ENCODE measurements around the gene LIG1.

LIG1 gene

DNA sequence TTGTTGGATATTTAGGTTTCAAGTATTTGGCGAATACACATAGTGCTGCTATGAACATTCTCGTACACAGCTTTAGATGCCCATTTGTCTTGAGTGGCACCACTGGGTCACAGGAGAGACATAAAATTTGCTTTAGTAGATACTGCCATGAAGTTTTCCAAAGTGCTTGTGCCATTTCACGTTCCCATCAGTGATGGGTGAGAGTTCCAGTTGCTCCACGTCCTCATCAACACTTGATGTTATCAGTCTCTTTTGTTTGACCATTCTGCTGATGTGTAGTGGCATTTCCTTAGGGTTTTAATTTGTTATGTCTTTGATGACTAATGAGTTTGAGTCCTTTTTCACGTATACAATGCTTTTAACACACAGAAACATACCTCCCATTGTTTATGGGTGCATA, 11.4 kb upstream of the LIG1 start:
- no peak for DNase-seq

DNA sequence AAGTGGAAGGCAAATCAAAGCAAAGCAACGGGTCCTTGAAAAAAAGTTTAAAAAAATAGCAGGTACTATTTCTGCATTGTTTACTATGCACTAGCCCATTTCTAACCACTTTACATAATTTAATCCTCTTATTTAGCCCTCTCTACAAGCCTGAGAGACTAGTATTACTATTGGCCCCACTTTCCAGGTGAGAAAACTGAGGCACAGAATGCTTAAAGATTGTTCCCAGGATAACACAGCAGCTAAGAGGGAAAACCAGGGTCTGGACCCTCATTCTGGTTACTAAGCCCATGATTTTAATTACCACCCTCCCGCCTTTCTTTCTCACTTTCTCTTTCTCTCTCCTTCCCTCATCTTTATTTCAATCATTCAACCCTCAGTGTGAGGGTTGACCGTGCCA, 6.1 kb upstream of the LIG1 start:
- DNase-seq, result no peak

DNA sequence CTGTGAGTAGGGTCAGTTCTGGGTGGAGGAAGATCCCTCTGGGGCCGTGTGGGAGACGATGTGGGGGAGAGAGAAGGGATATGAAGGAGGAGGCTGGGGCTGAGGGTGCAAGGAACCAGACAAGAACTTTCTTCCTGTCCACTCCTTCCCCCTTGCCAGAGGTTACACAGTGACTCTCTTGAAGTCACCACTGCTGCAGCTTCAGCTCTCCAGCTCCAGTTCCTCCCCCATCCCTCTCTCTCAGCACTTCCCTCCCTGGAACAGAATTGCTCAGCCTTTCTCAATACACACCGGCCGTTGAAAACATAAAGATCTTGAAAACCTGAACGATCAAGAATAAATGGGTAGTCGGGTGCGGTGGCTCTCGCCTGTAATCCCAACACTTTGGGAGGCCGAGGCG, 5.4 kb upstream of the LIG1 start:
- no peak for DNase-seq

DNA sequence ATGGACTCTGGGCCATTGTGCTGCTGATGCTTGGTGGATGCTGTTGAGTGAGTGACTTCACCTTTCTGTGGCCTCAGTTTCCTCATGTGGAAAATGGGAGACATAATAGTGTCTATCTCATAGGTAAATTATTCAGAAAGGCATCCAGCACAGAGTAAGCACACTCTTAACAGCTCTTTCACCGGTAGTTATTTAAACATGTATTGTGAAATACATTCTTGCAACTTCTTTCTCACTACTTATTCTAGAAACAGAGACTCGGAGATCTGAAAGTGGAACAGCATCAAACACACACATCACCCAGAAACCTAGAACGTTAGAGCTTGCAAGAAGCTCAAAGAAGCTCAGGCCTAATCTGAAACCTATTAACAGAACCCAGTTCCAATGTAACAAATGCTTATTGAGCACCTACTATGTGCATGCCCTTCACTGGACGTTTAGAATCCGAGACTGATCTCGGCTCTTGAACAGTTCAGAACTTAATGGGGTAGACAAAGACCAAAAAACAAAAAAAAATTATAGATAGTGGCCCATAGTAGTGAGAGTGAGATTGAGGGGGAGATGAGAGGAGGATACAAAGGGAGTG, 4.4 kb upstream of the LIG1 start:
- DNase-seq, result no peak

DNA sequence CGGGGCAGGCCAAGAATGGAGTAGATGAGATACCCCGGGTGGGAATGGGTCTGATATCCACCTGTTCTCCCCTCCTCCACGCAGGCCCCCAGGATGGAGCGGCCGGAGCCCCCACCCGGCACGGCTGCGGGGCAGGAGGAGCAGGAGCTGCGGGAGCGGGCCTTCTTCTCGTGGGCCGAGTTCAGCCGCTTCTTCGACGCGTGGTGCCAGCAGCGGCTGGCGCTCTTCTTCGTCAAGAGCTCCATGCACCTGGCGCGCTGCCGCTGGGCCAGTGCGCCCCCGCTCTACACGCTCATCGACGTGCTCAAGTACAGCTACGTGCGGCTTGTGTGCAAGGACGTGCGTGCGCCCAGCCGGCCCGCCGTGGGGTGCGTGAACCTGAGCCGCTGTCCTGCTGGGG, 1.6 kb upstream of the LIG1 start:
- no peak for DNase-seq

DNA sequence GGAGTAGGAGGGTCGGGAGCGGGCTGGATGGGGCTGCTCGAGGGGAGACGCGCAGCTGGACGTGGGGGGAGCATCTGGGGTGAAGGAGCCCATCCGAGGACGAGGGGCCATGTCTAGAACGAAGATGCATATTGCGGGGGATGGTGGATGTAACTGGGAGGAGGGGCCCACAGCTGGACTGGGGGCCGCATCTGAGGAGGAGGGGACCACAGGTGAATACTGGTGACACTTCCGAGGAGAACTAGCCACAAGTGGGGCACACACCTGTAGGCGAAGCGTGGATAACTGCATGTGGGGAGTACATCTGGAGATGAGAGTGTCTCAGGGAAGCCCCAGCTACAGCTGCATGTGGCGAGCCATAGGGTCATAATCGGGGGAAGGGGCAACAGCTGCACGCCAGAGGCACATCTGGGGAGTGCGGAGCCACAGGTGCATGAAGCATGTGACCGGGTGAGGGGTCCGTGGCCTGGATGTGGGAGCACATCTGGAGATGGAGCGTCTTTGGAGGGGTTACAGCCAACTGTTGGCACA, 738 bp upstream of the LIG1 start:
- no peak for DNase-seq

DNA sequence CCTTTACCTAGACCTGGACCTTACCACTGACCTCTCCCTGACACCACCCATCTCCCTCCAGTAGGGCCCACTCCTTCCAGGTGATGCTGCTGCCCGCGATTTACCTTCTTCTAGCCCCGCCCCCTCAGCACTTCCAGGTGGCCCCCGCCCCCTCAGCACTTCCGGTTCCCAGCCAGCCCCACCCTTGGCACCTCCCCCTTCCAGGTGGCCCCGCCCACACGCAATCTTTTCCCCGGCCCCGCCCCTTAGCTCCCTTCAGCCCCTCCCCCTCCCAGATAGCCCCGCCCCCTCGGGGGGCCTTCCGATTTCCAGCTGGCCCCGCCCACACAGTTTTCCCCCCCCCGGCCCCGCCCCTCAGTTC, 586 bp downstream of the LIG1 start:
- DNase-seq, result no peak

DNA sequence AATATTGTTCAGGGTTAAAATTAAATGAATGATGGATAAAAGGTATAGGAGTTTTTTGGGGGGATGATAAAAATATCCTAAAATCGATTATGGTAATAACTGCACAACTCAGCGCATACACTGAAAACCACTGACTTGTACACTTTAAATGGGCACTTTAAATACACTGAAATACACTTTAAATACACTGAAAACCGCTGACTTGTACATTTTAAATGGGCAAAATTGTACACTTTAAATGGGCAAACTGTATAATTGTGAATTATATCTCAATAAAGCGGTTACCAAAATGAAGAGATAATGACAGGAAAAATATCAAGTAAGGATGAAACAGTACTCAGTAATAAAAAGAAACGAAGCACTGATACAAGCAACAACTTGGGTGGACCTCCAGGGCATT, 1.5 kb downstream of the LIG1 start:
- DNase-seq, result no peak

DNA sequence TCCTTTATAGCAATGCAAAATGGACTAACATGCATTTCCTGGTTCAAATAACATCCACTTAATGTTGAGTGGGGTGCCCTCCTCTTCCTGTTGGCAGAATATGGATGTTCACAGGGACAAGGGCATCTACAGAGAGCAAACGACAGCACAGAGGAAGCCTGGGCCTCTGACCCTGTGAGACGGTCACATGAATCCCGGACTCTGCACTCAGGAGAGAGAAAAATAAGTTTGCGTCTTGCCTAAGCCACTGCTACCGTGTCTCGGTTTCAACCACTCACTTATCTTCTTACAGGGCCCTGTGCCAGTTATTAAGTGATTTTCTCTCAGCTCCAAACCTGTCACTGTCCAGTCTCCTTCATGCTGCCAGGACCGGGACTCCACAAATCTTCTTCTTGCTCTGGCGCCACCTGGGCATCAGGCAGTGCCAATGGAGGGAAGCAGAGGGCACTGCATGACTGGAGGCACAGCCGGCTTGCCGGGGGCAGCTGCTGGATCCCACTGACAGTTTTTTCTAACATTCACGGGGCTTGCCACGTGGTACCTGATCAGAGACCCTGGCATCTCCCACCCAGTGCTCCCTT, 11.8 kb downstream of the LIG1 start:
- no peak for DNase-seq

DNA sequence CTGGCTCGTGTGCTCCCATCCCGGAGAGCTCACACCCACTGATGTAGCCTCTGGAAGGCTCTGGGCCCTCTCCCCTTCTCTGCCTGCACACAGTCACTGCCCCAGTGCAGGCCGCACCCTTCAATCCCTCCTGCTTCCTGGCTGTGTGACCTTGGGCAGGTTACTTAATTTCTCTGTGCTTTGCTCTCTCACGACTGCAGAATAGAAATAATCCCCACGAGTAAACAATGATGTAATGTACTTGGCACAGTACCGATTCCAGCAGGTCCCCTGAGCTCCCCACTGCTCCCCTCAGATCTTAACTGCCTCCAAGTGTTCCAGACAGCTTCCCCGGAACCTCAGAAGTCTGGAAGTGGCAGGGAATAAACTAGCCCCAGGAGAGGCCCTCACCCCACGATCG, 16.1 kb downstream of the LIG1 start:
- no peak for DNase-seq

DNA sequence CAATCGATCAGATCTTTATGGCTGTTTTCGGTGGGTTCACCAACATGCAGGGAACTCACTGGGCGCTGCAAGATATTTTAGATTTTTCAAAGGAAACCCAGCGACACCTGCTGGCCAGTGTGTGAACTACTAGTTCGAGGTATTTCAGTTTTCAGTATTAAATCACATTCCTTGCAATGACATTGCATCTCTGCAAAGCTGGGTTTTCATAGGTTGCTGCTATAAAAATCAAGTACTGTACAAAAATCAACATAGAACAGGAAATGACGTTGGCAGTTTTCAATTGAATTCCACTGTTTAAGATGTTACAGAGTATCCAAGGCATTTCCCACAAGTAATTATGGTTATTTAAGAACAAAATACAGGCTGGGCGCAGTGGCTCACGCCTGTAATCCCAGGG, 17.6 kb downstream of the LIG1 start:
- DNase-seq, result peak in 1 of 2 experiments; percentile 50

DNA sequence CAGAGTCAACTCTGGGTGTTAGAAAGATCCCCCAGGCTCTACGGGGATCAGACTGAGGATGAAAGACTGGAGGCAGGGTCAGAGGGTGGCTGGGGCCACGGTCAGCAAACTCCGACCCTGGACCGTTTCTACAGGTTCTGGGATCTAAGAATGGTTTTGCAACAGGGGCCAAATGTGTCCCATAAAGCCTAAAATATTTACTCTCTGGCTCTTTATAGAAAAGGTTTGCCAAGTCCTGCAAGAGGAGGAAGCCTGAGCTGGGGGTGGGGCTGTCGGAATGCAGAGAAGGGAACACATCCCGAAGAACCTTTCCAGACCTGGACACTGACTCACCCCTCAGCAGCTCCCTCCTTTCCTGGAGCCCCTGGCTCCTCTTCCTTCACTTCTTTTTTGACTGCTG, 20.7 kb downstream of the LIG1 start:
- no peak for DNase-seq

DNA sequence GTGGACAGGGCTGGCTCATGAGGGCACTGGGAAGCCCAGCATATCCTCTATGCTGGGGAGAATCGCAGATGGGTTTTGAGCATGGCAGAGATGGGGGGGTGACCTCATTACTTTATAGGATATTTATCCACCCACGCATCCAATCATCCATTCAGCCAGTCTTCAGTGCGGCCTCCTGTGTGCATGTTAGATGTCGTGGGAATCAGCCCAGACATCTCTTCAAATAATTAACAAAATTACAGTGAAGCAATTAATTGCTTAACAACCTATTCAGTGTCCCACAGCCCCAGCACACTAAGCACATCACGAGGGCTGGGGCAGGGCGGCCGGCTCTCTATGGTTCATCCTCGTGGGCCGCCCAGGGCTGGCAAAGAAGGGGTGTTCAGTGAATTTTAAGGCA, 21.6 kb downstream of the LIG1 start:
- no peak for DNase-seq

DNA sequence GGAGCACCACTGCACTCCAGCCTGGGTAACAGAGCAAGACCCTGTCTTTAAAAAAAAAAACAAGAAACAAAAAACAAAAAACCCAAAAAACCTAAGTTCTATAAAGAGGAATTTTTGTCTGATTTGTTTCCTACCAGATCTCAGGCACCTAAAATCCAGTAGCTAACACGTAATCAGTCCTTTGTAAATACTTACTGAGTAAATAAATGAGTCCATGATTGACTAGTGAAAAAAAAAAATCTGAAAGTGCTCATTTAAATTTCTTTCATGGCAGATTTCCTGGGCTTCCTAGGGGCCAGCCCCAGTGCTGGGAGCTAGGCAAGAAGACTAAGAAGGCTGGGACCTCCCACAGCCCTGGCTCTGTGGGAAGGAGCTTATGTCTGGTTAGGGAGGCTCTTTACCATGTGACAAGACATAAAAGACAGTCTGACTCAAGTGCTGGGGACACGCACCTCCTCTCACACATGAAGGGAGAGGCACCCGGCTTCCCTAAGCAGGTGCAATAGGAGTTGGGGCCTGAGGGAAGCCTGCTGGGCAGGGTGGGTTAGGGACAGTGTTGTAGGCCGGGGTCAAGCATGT, 22.5 kb downstream of the LIG1 start:
- DNase-seq, result no peak

DNA sequence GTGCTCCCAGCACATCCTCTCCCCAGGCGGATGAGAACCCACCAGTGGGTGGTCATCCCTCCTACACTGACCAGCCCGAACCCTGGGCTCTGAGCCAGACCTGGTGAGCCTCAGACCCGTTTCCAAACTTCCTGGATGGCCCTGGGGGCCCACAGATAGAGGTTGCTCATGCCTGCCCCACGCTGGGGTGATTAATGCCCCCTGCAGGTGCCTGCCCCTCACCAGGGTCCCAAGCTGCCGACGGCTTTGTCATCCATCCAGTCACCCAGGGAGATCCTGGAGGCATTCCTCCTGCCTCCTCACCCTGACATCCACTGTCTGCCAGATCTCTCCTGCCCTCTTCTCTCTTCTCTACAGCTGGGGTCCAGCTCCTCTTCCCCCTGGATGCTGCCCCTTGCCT, 31.1 kb downstream of the LIG1 start:
- DNase-seq, result no peak

DNA sequence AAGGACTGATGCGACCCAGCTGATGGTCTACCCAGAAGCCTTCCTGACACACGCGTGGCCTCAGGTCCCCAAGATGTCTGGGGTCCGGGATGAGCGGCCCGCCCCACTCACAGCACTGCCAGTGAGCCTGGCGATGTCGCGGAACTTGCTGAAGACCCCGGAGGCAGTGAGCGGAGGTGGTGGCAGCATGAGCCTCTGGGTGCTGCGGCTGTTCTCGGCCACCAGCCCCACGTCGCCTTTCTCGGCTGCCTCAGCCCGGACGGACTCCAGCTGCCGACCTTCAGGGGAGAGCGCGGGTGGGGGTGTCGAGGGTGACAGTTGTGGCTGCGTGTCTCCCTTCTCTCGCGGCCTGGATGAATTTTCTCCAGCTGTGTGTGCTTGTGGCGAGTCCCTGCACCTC, 32.7 kb downstream of the LIG1 start:
- no peak for DNase-seq

DNA sequence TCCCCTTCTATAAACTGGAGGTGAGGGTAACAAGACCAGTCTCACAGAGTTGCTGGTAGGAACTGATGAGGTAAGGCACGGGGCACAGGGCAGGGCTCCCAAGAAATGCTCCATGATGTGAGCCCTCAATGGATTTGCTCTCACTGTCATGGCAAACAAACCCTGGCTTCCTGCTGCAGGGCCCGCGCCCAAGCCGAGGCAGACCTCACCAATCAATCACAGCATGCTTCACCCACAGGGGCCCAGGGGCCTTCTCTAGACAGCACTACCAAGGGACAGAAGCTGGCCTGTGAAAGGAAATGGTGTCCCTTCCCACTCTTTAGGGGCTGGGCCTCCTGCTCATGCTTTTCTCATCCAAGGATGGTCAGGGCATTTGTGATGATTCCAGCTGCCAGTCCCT, 33.6 kb downstream of the LIG1 start:
- no peak for DNase-seq

DNA sequence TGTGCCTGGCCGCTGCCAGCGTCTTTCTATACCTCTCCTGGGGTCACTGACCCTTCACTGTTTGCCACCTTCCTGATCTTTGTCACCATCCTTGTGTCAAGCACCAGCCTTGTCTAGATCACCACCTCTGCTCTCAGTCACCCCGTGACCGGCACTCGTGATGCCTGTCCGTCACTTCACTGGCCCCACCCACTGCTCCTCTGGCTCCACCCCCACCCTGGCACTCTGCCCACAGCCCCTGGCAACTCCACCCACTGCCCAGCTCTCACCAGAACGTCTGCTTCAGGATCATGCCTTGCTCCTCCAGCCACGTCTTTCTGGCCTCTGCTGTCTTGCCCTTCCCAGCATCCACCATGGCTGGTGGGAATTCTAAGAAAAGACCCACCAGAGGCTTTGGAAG, 34.7 kb downstream of the LIG1 start:
- DNase-seq, result no peak

DNA sequence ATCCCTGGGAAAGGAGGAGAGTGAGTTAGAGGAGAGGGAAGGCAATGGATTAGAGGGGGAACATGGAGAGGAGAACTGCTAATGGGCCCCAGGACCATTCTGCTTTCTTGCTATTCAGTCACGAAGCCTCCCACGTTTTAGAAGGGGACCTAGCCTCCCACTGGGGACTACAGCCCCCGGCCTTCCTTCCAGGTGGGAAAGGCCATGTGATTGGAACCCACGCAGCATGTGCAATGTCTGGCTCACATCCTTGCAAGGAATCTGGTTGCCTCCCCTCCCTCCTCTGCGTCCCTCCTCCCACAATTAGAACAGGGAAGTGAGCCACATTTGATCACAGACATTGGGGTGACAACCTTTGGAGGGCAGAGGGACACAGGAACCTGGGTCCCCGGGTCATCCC, 37.0 kb downstream of the LIG1 start:
- DNase-seq, result no peak

DNA sequence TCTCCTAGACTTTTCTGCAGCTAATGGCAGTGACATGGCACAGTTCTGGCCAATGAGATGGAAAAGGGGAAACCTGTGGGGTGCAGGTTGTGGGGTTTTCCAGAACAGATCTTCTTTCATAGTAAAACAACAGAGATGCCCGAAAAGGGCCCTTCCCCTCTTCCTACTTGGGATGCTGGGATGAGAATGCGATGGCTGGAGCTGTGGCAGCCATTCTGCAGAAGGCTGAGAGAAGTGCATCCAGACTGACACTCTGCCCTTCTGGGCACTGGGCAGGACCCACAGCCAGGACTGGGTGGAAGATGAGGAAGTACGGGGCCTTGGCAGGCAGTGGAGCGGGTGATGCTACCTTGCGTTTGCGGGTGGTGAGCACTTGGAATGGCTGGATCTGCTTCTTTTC, 42.6 kb downstream of the LIG1 start:
- no peak for DNase-seq

DNA sequence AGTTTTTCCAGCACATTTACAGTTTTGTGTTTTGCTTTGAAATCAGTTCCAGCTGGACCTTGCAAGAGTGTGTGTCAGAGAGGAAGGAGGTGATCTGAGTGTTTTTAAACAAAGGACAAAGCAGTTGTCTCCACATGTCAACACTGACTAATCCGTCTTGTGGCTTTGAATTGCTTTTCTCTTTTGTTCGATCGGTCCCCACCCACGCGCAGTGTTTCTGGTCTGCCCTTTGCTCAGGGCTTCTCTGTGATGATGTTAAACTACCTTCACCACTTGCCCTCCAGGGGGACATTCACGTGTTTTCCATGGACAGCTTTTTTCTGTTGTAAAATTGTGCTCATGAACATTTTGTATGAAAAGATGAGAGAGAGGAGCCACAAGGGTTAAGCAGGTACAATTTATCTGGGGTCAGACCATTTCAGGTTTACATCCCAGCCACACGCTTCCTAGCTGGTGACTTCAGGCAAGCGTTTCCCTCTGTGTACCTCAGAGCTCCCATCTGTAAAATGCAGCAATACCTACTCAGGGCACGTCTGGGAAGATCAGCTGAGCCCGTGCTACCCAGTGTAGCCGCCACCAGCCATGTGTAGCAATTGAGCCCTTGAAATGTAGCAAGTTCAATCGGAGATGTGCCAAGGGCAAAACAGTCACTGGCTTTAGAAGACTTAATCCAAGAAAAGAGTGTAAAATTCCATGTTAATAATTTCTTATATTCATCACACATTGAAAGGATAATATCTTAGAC, 46.1 kb downstream of the LIG1 start:
- no peak for DNase-seq

DNA sequence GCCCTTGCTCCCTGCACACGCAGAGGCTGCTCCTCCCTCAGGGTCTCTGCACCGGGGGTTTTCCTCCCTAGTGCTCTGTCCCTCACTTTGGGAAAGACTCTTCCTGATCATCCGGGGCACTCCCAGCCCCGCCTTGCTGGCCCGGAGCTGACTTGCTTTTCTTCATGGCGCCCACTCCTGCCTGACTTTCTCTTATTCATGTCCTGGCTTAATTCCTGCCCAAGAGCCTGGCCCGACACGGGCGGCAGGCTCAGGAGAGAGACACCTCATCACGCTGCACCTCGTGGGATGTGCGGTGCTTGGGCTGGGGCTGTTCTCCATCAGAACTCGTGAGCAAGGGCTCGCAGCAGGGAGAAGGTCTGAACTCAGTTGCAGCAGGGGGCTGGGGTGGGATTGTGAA, 47.7 kb downstream of the LIG1 start:
- no peak for DNase-seq

DNA sequence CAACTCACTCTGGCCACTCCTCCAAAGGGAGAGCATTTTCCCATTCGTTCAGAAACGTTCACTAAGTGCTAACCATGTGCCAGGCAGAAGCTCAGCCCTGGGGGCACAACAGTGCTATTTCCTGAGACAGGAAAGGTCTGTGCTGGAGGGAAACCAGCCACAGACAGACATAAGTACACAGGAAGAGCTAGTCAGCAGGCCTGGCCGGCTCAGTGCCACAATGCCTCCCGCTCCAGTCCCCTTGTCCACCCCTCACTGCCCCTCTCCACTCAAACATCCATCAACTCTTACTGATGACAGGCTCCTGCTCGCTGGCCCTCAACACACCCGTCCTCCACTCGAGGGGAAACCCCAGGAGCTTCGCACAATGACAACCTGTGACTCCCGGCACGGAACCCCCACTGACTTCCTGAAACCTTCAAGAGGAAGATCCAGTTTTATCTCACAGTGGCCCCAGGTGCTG, 48.2 kb downstream of the LIG1 start:
- no peak for DNase-seq

DNA sequence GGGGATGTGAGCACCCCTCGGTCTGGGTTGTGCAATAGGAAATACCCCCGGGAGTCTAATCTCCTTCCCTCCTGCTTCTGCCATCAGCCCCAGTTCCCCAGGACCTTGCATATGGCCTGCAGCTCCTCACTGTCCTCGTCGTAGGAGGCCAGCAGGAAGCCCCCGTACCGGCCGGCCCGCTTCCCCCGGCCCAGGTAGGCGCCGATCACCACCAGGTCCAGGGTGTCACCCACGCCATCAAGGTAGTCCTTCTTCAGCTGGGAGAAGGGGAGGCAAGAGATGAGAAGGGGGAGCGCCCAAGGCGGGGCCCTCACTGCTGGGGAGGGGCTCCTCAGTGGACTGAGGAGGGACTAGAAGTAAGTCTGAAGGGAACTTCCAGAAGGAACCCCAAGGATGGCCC, 49.1 kb downstream of the LIG1 start:
- DNase-seq, result no peak

All from cerebellar nuclear complex (tissue), 1 donor.